ENCODE data around the gene CALML3.

The CALML3 gene

GRCh38 chr10:5552376-5553321, 27.9 kb downstream of the CALML3 start:
- H3K4me3 ChIP-seq (ENCODE audit: low read depth, low read length): no peak overlapping the region
- no peak for TF ChIP-seq CTCF (IDR thresholded peaks at IDR 0.05; ENCODE audit: insufficient read depth, low read length, missing control alignments)
- POLR2A ChIA-PET: no interaction called here
- no peak for DNase-seq (ENCODE audit: low read depth, low spot score)
- CTCF ChIA-PET: interaction anchor here (0.6 kb wide), 1 partner anchor 110 kb away, joined by 3 read pairs; no protein-coding TSS in a partner anchor

- CTCF ChIA-PET: interaction anchor here (1.2 to 1.4 kb wide), 2 partner anchors 10 to 70 kb away, joined by 5 to 6 read pairs; no protein-coding TSS in a partner anchor
- POLR2A ChIA-PET: no interaction called here
- TF ChIP-seq CTCF (IDR thresholded peaks at IDR 0.05; ENCODE audit: insufficient read depth, low read length, missing control alignments): no peak
- no peak overlapping the region for H3K4me3 ChIP-seq (ENCODE audit: low read depth, low read length)
- DNase-seq (ENCODE audit: low read depth, low spot score): no peak
These were observed 28.8 kb downstream of the CALML3 start for GRCh38 chr10:5553400-5554170.

GRCh38 chr10:5555021-5555510, 30.3 kb downstream of the CALML3 start:
- H3K4me3 ChIP-seq (ENCODE audit: low read depth, low read length): no peak overlapping the region
- CTCF ChIA-PET: interaction anchor here (1.1 to 1.4 kb wide), 2 partner anchors 8 to 11 kb away, joined by 3 to 5 read pairs; no protein-coding TSS in a partner anchor
- no peak for TF ChIP-seq CTCF (IDR thresholded peaks at IDR 0.05; ENCODE audit: insufficient read depth, low read length, missing control alignments)
- POLR2A ChIA-PET: interaction anchor here (0.9 kb wide), 1 partner anchor 109 kb away, joined by 5 read pairs; no protein-coding TSS in a partner anchor
- DNase-seq (ENCODE audit: low read depth, low spot score): no peak

GRCh38 chr10:5555881-5556280, 31.1 kb downstream of the CALML3 start:
- no peak for DNase-seq (ENCODE audit: low read depth, low spot score)
- CTCF ChIA-PET: interaction anchor here (1.3 kb wide), 1 partner anchor 68 kb away, joined by 3 read pairs; no protein-coding TSS in a partner anchor
- POLR2A ChIA-PET: no interaction called here
- no peak overlapping the region for H3K4me3 ChIP-seq (ENCODE audit: low read depth, low read length)
- no peak for TF ChIP-seq CTCF (IDR thresholded peaks at IDR 0.05; ENCODE audit: insufficient read depth, low read length, missing control alignments)

- TF ChIP-seq CTCF (IDR thresholded peaks at IDR 0.05; ENCODE audit: insufficient read depth, low read length, missing control alignments): no peak
- ChIA-PET CTCF (interaction anchor here (1.1 to 1.3 kb wide), 2 partner anchors 10 to 67 kb away, joined by 3 to 4 read pairs; no protein-coding TSS in a partner anchor), POLR2A (interaction anchor here (0.7 kb wide), 1 partner anchor 110 kb away, joined by 3 read pairs; no protein-coding TSS in a partner anchor)
- DNase-seq (ENCODE audit: low read depth, low spot score): no peak
- H3K4me3 ChIP-seq (ENCODE audit: low read depth, low read length): no peak overlapping the region
These were observed 31.8 kb downstream of the CALML3 start for GRCh38 chr10:5556576-5556975.
